Smooth muscle cell (in vitro differentiated cells): ENCODE results near the gene TRHDE. TPM values are rescaled to one million over a fixed set of nuclear protein-coding genes. Genes with fewer than 3 reads are reported as not detected.
"Not testable (repeated sequence)": the region's sequence is repeated elsewhere in the genome, so short reads cannot be mapped to it uniquely, and the experiment has no call there.

Experiments used
- DNase-seq: peaks from one replicate; lab custom pipeline; 2025; ENCODE audit not compliant: unreplicated experiment; lab: John Stamatoyannopoulos, UW
- H2AFZ ChIP-seq: fragments of 200-600 bp; sonication (generic); 2 replicates; pipeline ENCODE4 v1.6.0; 2016; ENCODE audit warnings: antibody characterized with exemption, low read depth, mild to moderate bottlenecking
- H3F3A ChIP-seq: fragments of 200-600 bp; sonication (generic); 2 replicates; pipeline ENCODE4 v1.6.0; 2017; ENCODE audit warnings: antibody characterized with exemption, low read depth
- H3K27ac ChIP-seq: fragments of 200-600 bp; sonication (generic); 2 replicates; pipeline ENCODE4 v1.5.1; 2016; ENCODE audit warnings: low read depth, mild to moderate bottlenecking
- H3K27me3 ChIP-seq: fragments of 200-600 bp; sonication (generic); 2 replicates; pipeline ENCODE4 v1.6.1; 2016; ENCODE audit warnings: low read depth, mild to moderate bottlenecking
- H3K36me3 ChIP-seq: fragments of 200-600 bp; sonication (generic); 2 replicates; pipeline ENCODE4 v1.5.1; 2016; ENCODE audit warnings: low read depth
- H3K4me1 ChIP-seq: fragments of 200-600 bp; sonication (generic); 2 replicates; pipeline ENCODE4 v1.5.1; 2016; ENCODE audit warnings: low read depth
- H3K4me2 ChIP-seq: fragments of 200-600 bp; sonication (generic); 2 replicates; pipeline ENCODE4 v1.6.0; 2016; ENCODE audit warnings: mild to moderate bottlenecking
- H3K4me3 ChIP-seq: fragments of 200-600 bp; sonication (generic); 2 replicates; pipeline ENCODE4 v1.5.1; 2016; ENCODE audit warnings: mild to moderate bottlenecking
- H3K79me2 ChIP-seq: fragments of 200-600 bp; sonication (generic); 2 replicates; pipeline ENCODE4 v1.6.0; 2016; ENCODE audit warnings: low read depth, mild to moderate bottlenecking
- H3K9ac ChIP-seq: fragments of 200-600 bp; sonication (generic); 2 replicates; pipeline ENCODE4 v1.6.0; 2016; ENCODE audit warnings: low read depth
- H3K9me3 ChIP-seq: fragments of 200-600 bp; sonication (generic); replicated peaks from 2 replicates; pipeline ENCODE4 v1.5.1; 2016; ENCODE audit warnings: low read depth
- H4K20me1 ChIP-seq: fragments of 200-600 bp; sonication (generic); 2 replicates; pipeline ENCODE4 v1.6.0; 2016; ENCODE audit warnings: low read depth
- WGBS: methylation state at CpG from one replicate; pipeline ENCODE4 v1.1.7; 2016; ENCODE audit warnings: low lambda C conversion rate; 5-methylcytosine and 5-hydroxymethylcytosine counted together
- polyA plus RNA-seq: library from polyadenylated mRNA; unstranded; fragments of >200 nt; fragmentation: Nextera tagmentation; extraction: Ambion mirVana; gene quantifications from 2 replicates; pipeline ENCODE4 v1.2.1, GENCODE V29; 2016
- total RNA-seq: library from RNA; depleted of rRNA; stranded (reverse); fragments of >200 nt; gene quantifications from 2 replicates; pipeline ENCODE4 v1.2.3, GENCODE V29; 2014
- TF ChIP-seq, protein P1 (sequence below): fragments of 200-600 bp; sonication (generic); IDR thresholded peaks from 2 replicates; pipeline ENCODE4 v1.5.1; 2017; ENCODE audit warnings: borderline replicate concordance, mild to moderate bottlenecking, antibody characterized with exemption; ENCODE audit not compliant: insufficient read depth, poor library complexity, severe bottlenecking

TRHDE gene
- total and polyA plus RNA-seq, 2 experiments from 2014 or later = 0.32 to 0.81 TPM

DNA sequence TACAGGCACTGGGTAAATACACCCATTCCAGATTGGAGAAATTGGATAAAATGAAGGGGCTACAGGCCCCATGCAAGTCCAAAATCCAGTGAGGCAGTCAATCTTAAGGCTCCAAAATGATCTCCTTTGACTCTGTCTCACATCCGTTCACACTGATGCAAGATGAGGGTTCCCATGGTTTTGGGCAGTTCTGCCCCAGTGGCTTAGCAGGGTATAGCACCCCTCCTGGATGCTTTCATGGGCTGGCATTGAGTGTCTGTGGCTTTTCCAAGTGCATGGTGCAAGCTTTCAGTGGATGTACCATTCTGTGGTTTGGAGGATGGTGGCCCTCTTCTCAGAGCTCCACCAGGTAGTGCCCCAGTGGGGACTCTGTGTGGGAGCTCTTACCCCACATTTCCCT is 427.2 kb downstream of the TRHDE start:
- Histone ChIP-seq H3K27ac (no peak overlapping the region), H3K4me1 (no peaks in the 10 kb centered on the region), H3K4me2 (no peak overlapping the region), H3K4me3 (no peak overlapping the region), H4K20me1 (no peaks in the 10 kb centered on the region), H3K79me2 (no peaks in the 10 kb centered on the region), H3K9me3 (no peaks in the 10 kb centered on the region), H3F3A (no peaks in the 10 kb centered on the region), H2AFZ (no peak overlapping the region), H3K9ac (no peak overlapping the region), H3K36me3 (no peaks in the 10 kb centered on the region), H3K27me3 (no peaks in the 10 kb centered on the region)
- 95% methylated on average over 1 of the region's 1 CpG for WGBS
- no peak for DNase-seq
- TF ChIP-seq, protein P1, sequence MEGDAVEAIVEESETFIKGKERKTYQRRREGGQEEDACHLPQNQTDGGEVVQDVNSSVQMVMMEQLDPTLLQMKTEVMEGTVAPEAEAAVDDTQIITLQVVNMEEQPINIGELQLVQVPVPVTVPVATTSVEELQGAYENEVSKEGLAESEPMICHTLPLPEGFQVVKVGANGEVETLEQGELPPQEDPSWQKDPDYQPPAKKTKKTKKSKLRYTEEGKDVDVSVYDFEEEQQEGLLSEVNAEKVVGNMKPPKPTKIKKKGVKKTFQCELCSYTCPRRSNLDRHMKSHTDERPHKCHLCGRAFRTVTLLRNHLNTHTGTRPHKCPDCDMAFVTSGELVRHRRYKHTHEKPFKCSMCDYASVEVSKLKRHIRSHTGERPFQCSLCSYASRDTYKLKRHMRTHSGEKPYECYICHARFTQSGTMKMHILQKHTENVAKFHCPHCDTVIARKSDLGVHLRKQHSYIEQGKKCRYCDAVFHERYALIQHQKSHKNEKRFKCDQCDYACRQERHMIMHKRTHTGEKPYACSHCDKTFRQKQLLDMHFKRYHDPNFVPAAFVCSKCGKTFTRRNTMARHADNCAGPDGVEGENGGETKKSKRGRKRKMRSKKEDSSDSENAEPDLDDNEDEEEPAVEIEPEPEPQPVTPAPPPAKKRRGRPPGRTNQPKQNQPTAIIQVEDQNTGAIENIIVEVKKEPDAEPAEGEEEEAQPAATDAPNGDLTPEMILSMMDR = no peak

DNA sequence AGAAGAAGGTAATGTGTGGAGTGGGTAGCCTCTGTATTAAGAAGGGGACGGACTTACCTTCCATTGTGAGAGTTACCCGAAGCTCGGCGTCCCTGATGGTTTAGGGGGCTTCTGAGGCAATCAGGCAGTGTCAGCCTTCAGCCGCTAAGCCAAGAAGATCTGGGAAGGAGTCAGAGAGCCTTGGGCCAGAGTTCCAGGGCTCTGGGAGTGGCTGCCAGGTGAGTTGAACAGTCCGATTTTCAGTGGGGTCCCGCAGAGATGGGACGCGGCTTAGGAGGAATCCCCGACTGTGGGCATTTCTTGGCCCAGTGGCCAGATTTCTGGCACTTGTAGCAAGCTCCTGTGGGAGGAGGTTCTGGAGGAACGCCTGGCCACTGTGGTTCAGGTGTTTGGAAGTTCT is 439.9 kb downstream of the TRHDE start:
- 96% methylated on average over 11 of the region's 11 CpGs for WGBS
- not testable (repeated sequence) for H3K79me2 ChIP-seq

DNA sequence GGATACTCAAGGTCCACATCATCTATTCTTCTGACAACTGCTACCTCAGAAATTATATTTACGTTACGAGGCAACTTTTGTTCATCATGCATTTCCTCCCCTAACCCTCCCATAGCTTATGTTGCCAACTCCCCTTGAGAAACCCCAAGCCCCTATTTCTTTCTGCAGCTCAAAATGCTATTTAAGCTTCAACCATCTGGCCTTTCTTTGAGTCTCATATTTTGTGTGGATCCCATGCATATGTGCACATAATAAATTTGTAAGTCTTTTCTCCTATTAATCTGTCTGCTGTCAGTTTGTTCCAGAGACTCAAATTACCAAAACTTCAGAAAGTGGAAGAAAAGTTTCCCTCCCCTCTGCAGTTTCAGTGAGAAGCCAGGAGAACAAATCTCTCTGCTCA is 444.1 kb downstream of the TRHDE start:
- 89% methylated on average over 2 of the region's 2 CpGs for WGBS

More for the DNA sequence above, 439.9 kb downstream of the TRHDE start:
- not testable (repeated sequence) for H3K9ac ChIP-seq, H4K20me1 ChIP-seq, H3K4me1 ChIP-seq, H3K27me3 ChIP-seq, H3K9me3 ChIP-seq, H3K27ac ChIP-seq, DNase-seq, H2AFZ ChIP-seq, H3K4me2 ChIP-seq, H3F3A ChIP-seq, H3K36me3 ChIP-seq, H3K4me3 ChIP-seq

DNA sequence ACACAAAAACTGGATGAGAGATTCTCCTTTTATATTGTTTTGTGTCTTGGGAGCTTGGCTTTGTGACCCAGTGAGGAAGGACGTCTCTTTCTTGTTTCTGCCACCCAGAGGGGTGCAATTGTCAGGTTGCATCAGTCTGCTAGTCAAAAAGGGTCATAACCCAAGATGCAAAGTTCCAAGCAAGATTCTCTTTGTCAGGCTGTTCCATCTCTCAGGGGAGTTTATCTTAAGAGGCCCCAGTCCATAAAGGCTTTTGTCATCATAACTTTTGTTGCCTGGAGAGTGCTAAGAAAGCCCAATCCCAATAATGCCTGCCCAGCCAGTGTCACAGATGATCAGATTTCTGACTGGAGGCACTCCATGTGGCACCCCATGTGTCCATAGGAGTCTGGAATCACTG is 444.9 kb downstream of the TRHDE start:
- H3F3A ChIP-seq = no peaks in the 10 kb centered on the region
- H3K9me3 ChIP-seq = no peaks in the 10 kb centered on the region
- H3K27ac ChIP-seq = no peak overlapping the region
- TF ChIP-seq, protein P1 = no peak
- no peaks in the 10 kb centered on the region for H4K20me1 ChIP-seq
- no peaks in the 10 kb centered on the region for H3K79me2 ChIP-seq
- no peak for DNase-seq
- no peak overlapping the region for H3K4me3 ChIP-seq
- no peak overlapping the region for H3K9ac ChIP-seq
- no peaks in the 10 kb centered on the region for H3K4me1 ChIP-seq
- no peaks in the 10 kb centered on the region for H3K27me3 ChIP-seq
- H3K36me3 ChIP-seq = no peaks in the 10 kb centered on the region
- 92% methylated on average over 1 of the region's 1 CpG for WGBS
- no peak overlapping the region for H3K4me2 ChIP-seq
- no peak overlapping the region for H2AFZ ChIP-seq

More for the DNA sequence above, 444.1 kb downstream of the TRHDE start:
- H3F3A ChIP-seq = no peaks in the 10 kb centered on the region
- H3K79me2 ChIP-seq = no peaks in the 10 kb centered on the region
- no peaks in the 10 kb centered on the region for H3K4me1 ChIP-seq
- no peak overlapping the region for H3K4me3 ChIP-seq
- H3K9ac ChIP-seq = no peak overlapping the region
- no peak for DNase-seq
- no peaks in the 10 kb centered on the region for H3K36me3 ChIP-seq
- H4K20me1 ChIP-seq = no peaks in the 10 kb centered on the region
- H3K27me3 ChIP-seq = no peaks in the 10 kb centered on the region
- TF ChIP-seq, protein P1 = no peak
- H3K4me2 ChIP-seq = no peak overlapping the region
- no peak overlapping the region for H3K27ac ChIP-seq
- H2AFZ ChIP-seq = no peak overlapping the region
- H3K9me3 ChIP-seq = no peaks in the 10 kb centered on the region
